PC-9 (cell line): Measurements from ENCODE around the gene MACROD2.

ENCODE experiments used
- CTCF ChIP-seq: fragments of 200-600 bp; sonication (generic); conservative IDR thresholded peaks from 2 replicates; pipeline ENCODE4 v1.6.1; 2017; ENCODE audit warnings: mixed run types, antibody characterized with exemption, mild to moderate bottlenecking, moderate library complexity
- EZH2 ChIP-seq: fragments of 200-600 bp; sonication (generic); IDR thresholded peaks from 2 replicates; pipeline ENCODE4 v1.8.0; 2017; ENCODE audit warnings: antibody characterized with exemption, low read depth

- TF ChIP-seq CTCF (no peak), EZH2 (no peak)
Measured at GRCh38 chr20:15612198-15612597, 1616.9 kb downstream of the MACROD2 start.
